ENCODE results near the gene ANHX.
"Not testable (repeated sequence)": the region's sequence is repeated elsewhere in the genome, so short reads cannot be mapped to it uniquely, and the experiment has no call there.

Gene ANHX

GRCh38 chr12:133235401-133236112, at the start of gene ANHX:
Gene ANHX, minus strand, starts transcription at chr12:133235877. Its CDS starts 1,521 bp downstream, at chr12:133234356.
- no peak for DNase-seq

GRCh38 chr12:133264668-133265067, 29.0 kb upstream of the ANHX start:
- not testable (repeated sequence) for DNase-seq

- DNase-seq: no peak
Observed at GRCh38 chr12:133264173-133264572, 28.5 kb upstream of the ANHX start.

- no peak for DNase-seq
Observed at GRCh38 chr12:133256321-133256720, 20.6 kb upstream of the ANHX start.

- not testable (repeated sequence) for DNase-seq
Observed at GRCh38 chr12:133255833-133256232, 20.2 kb upstream of the ANHX start.

- DNase-seq: no peak
Observed at GRCh38 chr12:133251732-133252131, 16.1 kb upstream of the ANHX start.

- DNase-seq: no peak
Observed at GRCh38 chr12:133236556-133236955, 879 bp upstream of the ANHX start.

GRCh38 chr12:133236144-133236543, 467 bp upstream of the ANHX start:
- DNase-seq: no peak

GRCh38 chr12:133234971-133235370, 706 bp downstream of the ANHX start:
- no peak for DNase-seq

- DNase-seq: no peak
Observed at GRCh38 chr12:133233993-133234564, 1.6 kb downstream of the ANHX start.

- DNase-seq: no peak
Observed at GRCh38 chr12:133233006-133233405, 2.7 kb downstream of the ANHX start.

- no peak for DNase-seq
Observed at GRCh38 chr12:133231001-133231400, 4.7 kb downstream of the ANHX start.

GRCh38 chr12:133227281-133227852, 8.3 kb downstream of the ANHX start:
- no peak for DNase-seq

- DNase-seq: no peak
Observed at GRCh38 chr12:133226690-133227089, 9.0 kb downstream of the ANHX start.

- no peak for DNase-seq
Observed at GRCh38 chr12:133225527-133225926, 10.2 kb downstream of the ANHX start.

- DNase-seq: no peak
Observed at GRCh38 chr12:133222211-133222610, 13.5 kb downstream of the ANHX start.

GRCh38 chr12:133221241-133221640, 14.4 kb downstream of the ANHX start:
- no peak for DNase-seq

- no peak for DNase-seq
Observed at GRCh38 chr12:133220521-133220920, 15.2 kb downstream of the ANHX start.

- DNase-seq: no peak
Observed at GRCh38 chr12:133217219-133217618, 18.5 kb downstream of the ANHX start.

GRCh38 chr12:133215724-133216123, 20.0 kb downstream of the ANHX start:
- DNase-seq: no peak

GRCh38 chr12:133206390-133206789, 29.3 kb downstream of the ANHX start:
- DNase-seq: no peak

- no peak for DNase-seq
Observed at GRCh38 chr12:133204264-133204603, 31.4 kb downstream of the ANHX start.

- no peak for DNase-seq
Observed at GRCh38 chr12:133203344-133204263, 32.1 kb downstream of the ANHX start.

Measured in NCI-H2107 (cell line).